ENCODE data around the gene CTNNA2. TPM values are rescaled to one million over a fixed set of nuclear protein-coding genes. Genes with fewer than 3 reads are reported as not detected.

Gene CTNNA2
- polyA plus RNA-seq, 1 of the 3 experiments (the other 2 are of a cell fraction) = 0.30 TPM

DNA sequence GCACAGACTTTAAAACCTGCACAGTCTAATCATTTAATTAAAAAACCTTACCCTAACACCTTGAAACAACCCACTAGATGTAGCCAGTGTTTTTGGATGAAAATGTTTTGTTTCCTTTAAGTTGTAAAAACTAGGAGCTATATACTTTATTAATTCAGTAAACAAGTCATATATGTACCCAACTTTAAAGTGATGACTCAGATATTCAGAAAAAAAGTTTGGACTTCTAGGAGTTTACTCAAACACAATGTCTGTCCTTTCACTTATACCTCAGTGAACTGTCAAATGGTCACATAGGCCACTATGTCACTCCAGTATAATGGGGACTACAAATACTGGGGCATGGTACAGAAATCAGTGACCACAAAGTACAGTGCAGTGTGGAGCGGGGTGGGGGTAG, 431.4 kb downstream of the CTNNA2 start:
- 19% methylated on average over 1 of the region's 1 CpG for WGBS (ENCODE audit: low lambda C conversion rate)
- no peak for DNase-seq
- Histone ChIP-seq H3K36me3 (replicated peaks in 1 of 2; ENCODE audit: control insufficient read depth in 1 of 2, insufficient read depth in 2 of 2, low read length in 1 of 2) (no peaks in the 10 kb centered on the region), H3K9ac (no peak overlapping the region), H3K4me3 (ENCODE audit: low read depth in 2 of 2, low read length in 1 of 2) (no peak overlapping the region), H3K79me2 (ENCODE audit: insufficient read depth) (no peaks in the 10 kb centered on the region), H3K27me3 (ENCODE audit: insufficient read depth) (no peaks in the 10 kb centered on the region), H2AFZ (ENCODE audit: low read depth) (no peak overlapping the region), H3K9me2 (no peaks in the 10 kb centered on the region), H4K20me1 (ENCODE audit: insufficient read depth) (no peaks in the 10 kb centered on the region), H3K27ac (ENCODE audit: low read depth in 2 of 2, low read length in 1 of 2) (no peak overlapping the region), H3K4me1 (ENCODE audit: control insufficient read depth in 1 of 2, insufficient read depth in 2 of 2, low read depth in 1 of 2, low read length in 1 of 2) (peaks cover 0 to 12% of the 10 kb centered on the region in 2 experiments; a peak in 2 of 4 replicates), H3K4me2 (no peak overlapping the region), H3K9me3 (no peaks in the 10 kb centered on the region), H3F3A (replicated peaks; ENCODE audit: insufficient read depth) (no peaks in the 10 kb centered on the region)
- CTCF ChIA-PET = interaction anchor here (1.0 kb wide), 2 partner anchors 84 to 108 kb away, joined by 3 read pairs; no protein-coding TSS in a partner anchor
- POLR2A ChIA-PET = no interaction called here
- TF ChIP-seq TCF12 (IDR thresholded peaks at IDR 0.05) (no peak), SMC3 (IDR thresholded peaks at IDR 0.05; ENCODE audit: low read depth, low read length) (no peak), YY1 (IDR thresholded peaks at IDR 0.05; ENCODE audit: low read depth) (no peak), NRF1 (IDR thresholded peaks at IDR 0.05; ENCODE audit: low read depth, low read length) (no peak), RAD21 (IDR thresholded peaks at IDR 0.05; ENCODE audit: low read length) (no peak), SIN3A (IDR thresholded peaks at IDR 0.05; ENCODE audit: borderline replicate concordance, low read depth, low read length) (no peak), CHD2 (IDR thresholded peaks at IDR 0.05; ENCODE audit: low read length, partially characterized antibody) (no peak), EP300 (IDR thresholded peaks at IDR 0.05; ENCODE audit: borderline replicate concordance in 1 of 2, low read depth in 1 of 2, low read length in 1 of 2) (no peak), MEF2A (IDR thresholded peaks at IDR 0.05; ENCODE audit: borderline replicate concordance, low read depth) (no peak)
- TF ChIP-seq, protein P1, sequence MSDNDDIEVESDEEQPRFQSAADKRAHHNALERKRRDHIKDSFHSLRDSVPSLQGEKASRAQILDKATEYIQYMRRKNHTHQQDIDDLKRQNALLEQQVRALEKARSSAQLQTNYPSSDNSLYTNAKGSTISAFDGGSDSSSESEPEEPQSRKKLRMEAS (IDR thresholded peaks at IDR 0.05; ENCODE audit: low read depth) = no peak
- TF ChIP-seq, protein P2, sequence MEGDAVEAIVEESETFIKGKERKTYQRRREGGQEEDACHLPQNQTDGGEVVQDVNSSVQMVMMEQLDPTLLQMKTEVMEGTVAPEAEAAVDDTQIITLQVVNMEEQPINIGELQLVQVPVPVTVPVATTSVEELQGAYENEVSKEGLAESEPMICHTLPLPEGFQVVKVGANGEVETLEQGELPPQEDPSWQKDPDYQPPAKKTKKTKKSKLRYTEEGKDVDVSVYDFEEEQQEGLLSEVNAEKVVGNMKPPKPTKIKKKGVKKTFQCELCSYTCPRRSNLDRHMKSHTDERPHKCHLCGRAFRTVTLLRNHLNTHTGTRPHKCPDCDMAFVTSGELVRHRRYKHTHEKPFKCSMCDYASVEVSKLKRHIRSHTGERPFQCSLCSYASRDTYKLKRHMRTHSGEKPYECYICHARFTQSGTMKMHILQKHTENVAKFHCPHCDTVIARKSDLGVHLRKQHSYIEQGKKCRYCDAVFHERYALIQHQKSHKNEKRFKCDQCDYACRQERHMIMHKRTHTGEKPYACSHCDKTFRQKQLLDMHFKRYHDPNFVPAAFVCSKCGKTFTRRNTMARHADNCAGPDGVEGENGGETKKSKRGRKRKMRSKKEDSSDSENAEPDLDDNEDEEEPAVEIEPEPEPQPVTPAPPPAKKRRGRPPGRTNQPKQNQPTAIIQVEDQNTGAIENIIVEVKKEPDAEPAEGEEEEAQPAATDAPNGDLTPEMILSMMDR (IDR thresholded peaks at IDR 0.05) = no peak
- TF ChIP-seq, protein P3, sequence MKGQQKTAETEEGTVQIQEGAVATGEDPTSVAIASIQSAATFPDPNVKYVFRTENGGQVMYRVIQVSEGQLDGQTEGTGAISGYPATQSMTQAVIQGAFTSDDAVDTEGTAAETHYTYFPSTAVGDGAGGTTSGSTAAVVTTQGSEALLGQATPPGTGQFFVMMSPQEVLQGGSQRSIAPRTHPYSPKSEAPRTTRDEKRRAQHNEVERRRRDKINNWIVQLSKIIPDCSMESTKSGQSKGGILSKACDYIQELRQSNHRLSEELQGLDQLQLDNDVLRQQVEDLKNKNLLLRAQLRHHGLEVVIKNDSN (IDR thresholded peaks at IDR 0.05; ENCODE audit: borderline replicate concordance, low read depth) = no peak
- TF ChIP-seq, protein P4, sequence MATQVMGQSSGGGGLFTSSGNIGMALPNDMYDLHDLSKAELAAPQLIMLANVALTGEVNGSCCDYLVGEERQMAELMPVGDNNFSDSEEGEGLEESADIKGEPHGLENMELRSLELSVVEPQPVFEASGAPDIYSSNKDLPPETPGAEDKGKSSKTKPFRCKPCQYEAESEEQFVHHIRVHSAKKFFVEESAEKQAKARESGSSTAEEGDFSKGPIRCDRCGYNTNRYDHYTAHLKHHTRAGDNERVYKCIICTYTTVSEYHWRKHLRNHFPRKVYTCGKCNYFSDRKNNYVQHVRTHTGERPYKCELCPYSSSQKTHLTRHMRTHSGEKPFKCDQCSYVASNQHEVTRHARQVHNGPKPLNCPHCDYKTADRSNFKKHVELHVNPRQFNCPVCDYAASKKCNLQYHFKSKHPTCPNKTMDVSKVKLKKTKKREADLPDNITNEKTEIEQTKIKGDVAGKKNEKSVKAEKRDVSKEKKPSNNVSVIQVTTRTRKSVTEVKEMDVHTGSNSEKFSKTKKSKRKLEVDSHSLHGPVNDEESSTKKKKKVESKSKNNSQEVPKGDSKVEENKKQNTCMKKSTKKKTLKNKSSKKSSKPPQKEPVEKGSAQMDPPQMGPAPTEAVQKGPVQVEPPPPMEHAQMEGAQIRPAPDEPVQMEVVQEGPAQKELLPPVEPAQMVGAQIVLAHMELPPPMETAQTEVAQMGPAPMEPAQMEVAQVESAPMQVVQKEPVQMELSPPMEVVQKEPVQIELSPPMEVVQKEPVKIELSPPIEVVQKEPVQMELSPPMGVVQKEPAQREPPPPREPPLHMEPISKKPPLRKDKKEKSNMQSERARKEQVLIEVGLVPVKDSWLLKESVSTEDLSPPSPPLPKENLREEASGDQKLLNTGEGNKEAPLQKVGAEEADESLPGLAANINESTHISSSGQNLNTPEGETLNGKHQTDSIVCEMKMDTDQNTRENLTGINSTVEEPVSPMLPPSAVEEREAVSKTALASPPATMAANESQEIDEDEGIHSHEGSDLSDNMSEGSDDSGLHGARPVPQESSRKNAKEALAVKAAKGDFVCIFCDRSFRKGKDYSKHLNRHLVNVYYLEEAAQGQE (IDR thresholded peaks at IDR 0.05; ENCODE audit: low read depth, low read length) = no peak

Data from SK-N-SH (cell line).